ENCODE measurements around the gene ZNF600. TPM values are rescaled to one million over a fixed set of nuclear protein-coding genes. Genes with fewer than 3 reads are reported as not detected.
"Not testable (repeated sequence)": the region's sequence is repeated elsewhere in the genome, so short reads cannot be mapped to it uniquely, and the experiment has no call there.

Gene ZNF600
- total and polyA plus RNA-seq, 2 donors from 2014 or later = 4.1 to 9.4 TPM

DNA sequence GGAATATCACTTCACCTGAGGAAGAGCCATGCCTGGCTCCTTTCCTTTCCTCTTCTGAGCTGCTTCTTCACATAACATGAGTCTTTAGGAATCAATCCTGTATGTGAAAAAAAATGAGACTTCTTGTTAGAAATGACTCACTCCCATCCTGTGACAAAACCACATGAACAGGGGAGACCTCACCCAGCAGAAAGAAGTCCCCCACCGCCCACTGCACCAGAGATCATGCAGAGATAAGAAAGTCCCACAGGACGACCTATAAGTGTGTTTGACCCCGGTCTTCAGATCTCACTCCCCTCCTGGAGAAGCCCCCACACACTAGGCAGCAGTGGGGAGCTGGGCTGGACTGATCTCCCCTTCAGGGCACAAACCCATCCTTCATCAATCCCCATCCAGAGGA is 7.8 kb downstream of the ZNF600 start:
- H3K27ac ChIP-seq (ENCODE audit: low read depth in 2 of 2, low read length in 2 of 2) = no peak overlapping the region
- TF ChIP-seq, protein P1, sequence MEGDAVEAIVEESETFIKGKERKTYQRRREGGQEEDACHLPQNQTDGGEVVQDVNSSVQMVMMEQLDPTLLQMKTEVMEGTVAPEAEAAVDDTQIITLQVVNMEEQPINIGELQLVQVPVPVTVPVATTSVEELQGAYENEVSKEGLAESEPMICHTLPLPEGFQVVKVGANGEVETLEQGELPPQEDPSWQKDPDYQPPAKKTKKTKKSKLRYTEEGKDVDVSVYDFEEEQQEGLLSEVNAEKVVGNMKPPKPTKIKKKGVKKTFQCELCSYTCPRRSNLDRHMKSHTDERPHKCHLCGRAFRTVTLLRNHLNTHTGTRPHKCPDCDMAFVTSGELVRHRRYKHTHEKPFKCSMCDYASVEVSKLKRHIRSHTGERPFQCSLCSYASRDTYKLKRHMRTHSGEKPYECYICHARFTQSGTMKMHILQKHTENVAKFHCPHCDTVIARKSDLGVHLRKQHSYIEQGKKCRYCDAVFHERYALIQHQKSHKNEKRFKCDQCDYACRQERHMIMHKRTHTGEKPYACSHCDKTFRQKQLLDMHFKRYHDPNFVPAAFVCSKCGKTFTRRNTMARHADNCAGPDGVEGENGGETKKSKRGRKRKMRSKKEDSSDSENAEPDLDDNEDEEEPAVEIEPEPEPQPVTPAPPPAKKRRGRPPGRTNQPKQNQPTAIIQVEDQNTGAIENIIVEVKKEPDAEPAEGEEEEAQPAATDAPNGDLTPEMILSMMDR (IDR thresholded peaks at IDR 0.05; ENCODE audit: borderline replicate concordance, extremely low read depth, insufficient read depth) = no peak
- no peak for FAIRE-seq

DNA sequence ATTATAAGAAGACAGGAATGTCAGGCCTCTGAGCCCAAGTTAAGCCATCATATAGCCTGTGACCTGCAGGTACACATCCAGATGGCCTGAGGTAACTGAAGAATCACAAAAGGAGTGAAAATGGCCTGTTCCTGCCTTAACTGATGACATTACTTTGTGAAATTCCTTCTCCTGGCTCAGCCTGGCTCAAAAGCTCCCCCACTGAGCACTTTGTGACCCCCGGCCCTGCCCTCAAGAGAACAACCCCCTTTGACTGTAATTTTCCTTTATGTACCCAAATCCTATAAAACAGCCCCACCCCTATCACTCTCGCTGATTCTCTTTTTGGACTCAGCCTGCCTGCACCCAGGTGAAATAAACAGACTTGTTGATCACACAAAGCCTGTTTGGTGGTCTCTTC is 30.1 kb downstream of the ZNF600 start:
- H3K4me1 ChIP-seq (ENCODE audit: control insufficient read depth in 2 of 3, insufficient read depth in 2 of 3, low read depth in 1 of 3, low read length in 3 of 3); H3K36me3 ChIP-seq (ENCODE audit: control insufficient read depth in 2 of 3, insufficient read depth in 3 of 3, low read length in 3 of 3); H3K9me3 ChIP-seq (ENCODE audit: control insufficient read depth in 2 of 3, insufficient read depth in 1 of 3, low read length in 3 of 3); H3K4me3 ChIP-seq (ENCODE audit: low read length in 3 of 3); DNase-seq; FAIRE-seq; H3K9ac ChIP-seq (ENCODE audit: low read length in 3 of 3); H3K27ac ChIP-seq (ENCODE audit: low read depth in 2 of 2, low read length in 2 of 2); H3K27me3 ChIP-seq (ENCODE audit: control insufficient read depth, insufficient read depth, low read length); intact Hi-C loops (cut with DNase I): not testable (repeated sequence)

More for the DNA sequence above, 7.8 kb downstream of the ZNF600 start:
- Histone ChIP-seq H3K36me3 (ENCODE audit: control insufficient read depth in 2 of 3, insufficient read depth in 3 of 3, low read length in 3 of 3) (peaks cover 0 to 5% (median 0%) of the 10 kb centered on the region in 3 donors), H3K4me3 (ENCODE audit: low read length in 3 of 3) (no peak overlapping the region), H3K9ac (ENCODE audit: low read length in 3 of 3) (no peak overlapping the region), H3K27me3 (ENCODE audit: control insufficient read depth, insufficient read depth, low read length) (no peaks in the 10 kb centered on the region), H3K9me3 (ENCODE audit: control insufficient read depth in 2 of 3, insufficient read depth in 1 of 3, low read length in 3 of 3) (no peaks in the 10 kb centered on the region), H3K4me1 (ENCODE audit: control insufficient read depth in 2 of 3, insufficient read depth in 2 of 3, low read depth in 1 of 3, low read length in 3 of 3) (no peaks in the 10 kb centered on the region)
- no peak for DNase-seq
- intact Hi-C loops (cut with DNase I) = no loop called here

DNA sequence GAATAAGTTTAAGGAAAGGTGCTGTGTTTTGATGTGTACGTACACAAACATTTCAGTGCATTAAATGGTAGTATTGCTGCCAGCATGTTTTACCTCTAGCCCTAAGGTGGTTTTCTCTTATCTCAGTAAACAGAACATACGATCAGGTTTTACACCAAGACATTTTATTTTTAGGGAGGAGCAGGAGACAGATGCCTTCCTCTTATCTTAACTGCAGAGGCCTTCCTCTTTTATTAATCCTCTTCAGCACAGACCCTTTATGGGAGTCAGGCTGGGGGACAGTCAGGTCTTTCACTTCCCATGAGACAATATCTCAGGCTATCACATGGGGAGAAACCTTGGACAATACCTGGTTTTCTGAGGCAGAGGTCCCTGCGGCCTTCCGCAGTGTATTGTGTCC is 36.8 kb downstream of the ZNF600 start:
- intact Hi-C loops (cut with DNase I) = no loop called here
- Histone ChIP-seq H3K4me1 (ENCODE audit: control insufficient read depth in 2 of 3, insufficient read depth in 2 of 3, low read depth in 1 of 3, low read length in 3 of 3) (peaks cover 0 to 4% (median 0%) of the 10 kb centered on the region in 3 donors), H3K4me3 (ENCODE audit: low read length in 3 of 3) (no peak overlapping the region), H3K27me3 (ENCODE audit: control insufficient read depth, insufficient read depth, low read length) (no peaks in the 10 kb centered on the region), H3K9ac (ENCODE audit: low read length in 3 of 3) (no peak overlapping the region), H3K9me3 (ENCODE audit: control insufficient read depth in 2 of 3, insufficient read depth in 1 of 3, low read length in 3 of 3) (no peaks in the 10 kb centered on the region), H3K36me3 (ENCODE audit: control insufficient read depth in 2 of 3, insufficient read depth in 3 of 3, low read length in 3 of 3) (no peaks in the 10 kb centered on the region), H3K27ac (ENCODE audit: low read depth in 2 of 2, low read length in 2 of 2) (no peak overlapping the region)
- DNase-seq = no peak
- no peak for FAIRE-seq
- TF ChIP-seq, protein P1 (IDR thresholded peaks at IDR 0.05; ENCODE audit: borderline replicate concordance, extremely low read depth, insufficient read depth) = no peak

GRCh38 chr19:52748336-52748950 is 38.1 kb downstream of the ZNF600 start:
- Histone ChIP-seq H3K4me1 (ENCODE audit: control insufficient read depth in 2 of 3, insufficient read depth in 2 of 3, low read depth in 1 of 3, low read length in 3 of 3) (peaks cover 0 to 4% (median 0%) of the 10 kb centered on the region in 3 donors), H3K9ac (ENCODE audit: low read length in 3 of 3) (no peak overlapping the region), H3K27me3 (ENCODE audit: control insufficient read depth, insufficient read depth, low read length) (no peaks in the 10 kb centered on the region), H3K4me3 (ENCODE audit: low read length in 3 of 3) (no peak overlapping the region), H3K36me3 (ENCODE audit: control insufficient read depth in 2 of 3, insufficient read depth in 3 of 3, low read length in 3 of 3) (no peaks in the 10 kb centered on the region), H3K27ac (ENCODE audit: low read depth in 2 of 2, low read length in 2 of 2) (no peak overlapping the region), H3K9me3 (ENCODE audit: control insufficient read depth in 2 of 3, insufficient read depth in 1 of 3, low read length in 3 of 3) (no peaks in the 10 kb centered on the region)
- TF ChIP-seq, protein P1 (IDR thresholded peaks at IDR 0.05; ENCODE audit: borderline replicate concordance, extremely low read depth, insufficient read depth) = peak; percentile 30
- DNase-seq = peak in 2 of 5 donors; percentile 71 to 77
- intact Hi-C loops (cut with DNase I) = no loop called here
- FAIRE-seq = no peak

DNA sequence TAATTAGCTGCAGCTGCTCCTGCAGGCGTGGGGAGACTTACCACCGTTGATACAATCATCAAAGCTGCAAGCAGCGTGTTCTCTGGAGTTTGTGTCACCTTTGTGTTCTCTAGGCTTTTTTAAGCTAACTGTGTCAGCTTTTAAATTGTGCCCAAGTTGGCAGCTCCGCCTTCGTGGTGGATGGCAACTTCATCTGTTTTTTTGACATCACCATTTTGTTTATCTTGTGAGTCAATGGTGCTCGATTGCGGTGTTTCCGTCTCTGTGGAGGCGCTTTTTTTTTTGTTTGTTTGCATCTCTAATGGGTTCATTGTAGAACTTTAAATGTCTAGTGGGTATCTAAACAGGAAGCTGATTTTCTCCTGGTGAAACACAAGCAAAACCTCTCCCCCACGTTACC is 40.7 kb downstream of the ZNF600 start:
- H3K9me3 ChIP-seq (ENCODE audit: control insufficient read depth in 2 of 3, insufficient read depth in 1 of 3, low read length in 3 of 3); H3K27me3 ChIP-seq (ENCODE audit: control insufficient read depth, insufficient read depth, low read length); H3K9ac ChIP-seq (ENCODE audit: low read length in 3 of 3); H3K4me1 ChIP-seq (ENCODE audit: control insufficient read depth in 2 of 3, insufficient read depth in 2 of 3, low read depth in 1 of 3, low read length in 3 of 3); H3K4me3 ChIP-seq (ENCODE audit: low read length in 3 of 3); H3K36me3 ChIP-seq (ENCODE audit: control insufficient read depth in 2 of 3, insufficient read depth in 3 of 3, low read length in 3 of 3); H3K27ac ChIP-seq (ENCODE audit: low read depth in 2 of 2, low read length in 2 of 2); DNase-seq; intact Hi-C loops (cut with DNase I); FAIRE-seq: not testable (repeated sequence)
